Ecto neural progenitor cell (in vitro differentiated cells): Measurements from ENCODE around the gene STK24.

Experiments
- DNase-seq: peaks from one replicate; pipeline ENCODE4 v3.0.0-alpha.2; 2018; ENCODE audit warnings: low spot score

STK24 gene

GRCh38 chr13:98556142-98556816 is 20.6 kb downstream of the STK24 start:
- DNase-seq: no peak

- DNase-seq: no peak
Measured at GRCh38 chr13:98549728-98550317, 27.1 kb downstream of the STK24 start.

- DNase-seq: no peak
Measured at GRCh38 chr13:98549006-98549727, 27.7 kb downstream of the STK24 start.

GRCh38 chr13:98548230-98548629 is 28.7 kb downstream of the STK24 start:
- DNase-seq: no peak

- DNase-seq: no peak
Measured at GRCh38 chr13:98547455-98547854, 29.5 kb downstream of the STK24 start.

- DNase-seq: no peak
Measured at GRCh38 chr13:98546402-98546801, 30.5 kb downstream of the STK24 start.

- no peak for DNase-seq
Measured at GRCh38 chr13:98544104-98544710, 32.7 kb downstream of the STK24 start.

- DNase-seq: no peak
Measured at GRCh38 chr13:98543378-98544103, 33.4 kb downstream of the STK24 start.

GRCh38 chr13:98542568-98543377 is 34.1 kb downstream of the STK24 start:
- no peak for DNase-seq

GRCh38 chr13:98541701-98542203 is 35.2 kb downstream of the STK24 start:
- DNase-seq: no peak

- no peak for DNase-seq
Measured at GRCh38 chr13:98541191-98541590, 35.7 kb downstream of the STK24 start.

- no peak for DNase-seq
Measured at GRCh38 chr13:98540476-98540875, 36.4 kb downstream of the STK24 start.

- DNase-seq: no peak
Measured at GRCh38 chr13:98539666-98540065, 37.2 kb downstream of the STK24 start.

- no peak for DNase-seq
Measured at GRCh38 chr13:98538876-98539275, 38.0 kb downstream of the STK24 start.

- no peak for DNase-seq
Measured at GRCh38 chr13:98537740-98538139, 39.2 kb downstream of the STK24 start.

- no peak for DNase-seq
Measured at GRCh38 chr13:98537306-98537705, 39.6 kb downstream of the STK24 start.

GRCh38 chr13:98536729-98537128 is 40.2 kb downstream of the STK24 start:
- DNase-seq: no peak

- DNase-seq: no peak
Measured at GRCh38 chr13:98535501-98536354, 41.2 kb downstream of the STK24 start.

- no peak for DNase-seq
Measured at GRCh38 chr13:98534821-98535220, 42.1 kb downstream of the STK24 start.

- DNase-seq: no peak
Measured at GRCh38 chr13:98533912-98534311, 43.0 kb downstream of the STK24 start.
